Activated T-cell treated with anti-CD3 and anti-CD28 coated beads, Interleukin-2, amount 50 U/mL, for 48 hours (primary cell): ENCODE measurements around the gene MST1.
"Not testable (repeated sequence)": the region's sequence is repeated elsewhere in the genome, so short reads cannot be mapped to it uniquely, and the experiment has no call there.

Experiments used
- DNase-seq, 2 experiments: peaks; one replicate each; pipeline ENCODE4 v3.0.0-alpha.2; 2020

The MST1 gene

DNA sequence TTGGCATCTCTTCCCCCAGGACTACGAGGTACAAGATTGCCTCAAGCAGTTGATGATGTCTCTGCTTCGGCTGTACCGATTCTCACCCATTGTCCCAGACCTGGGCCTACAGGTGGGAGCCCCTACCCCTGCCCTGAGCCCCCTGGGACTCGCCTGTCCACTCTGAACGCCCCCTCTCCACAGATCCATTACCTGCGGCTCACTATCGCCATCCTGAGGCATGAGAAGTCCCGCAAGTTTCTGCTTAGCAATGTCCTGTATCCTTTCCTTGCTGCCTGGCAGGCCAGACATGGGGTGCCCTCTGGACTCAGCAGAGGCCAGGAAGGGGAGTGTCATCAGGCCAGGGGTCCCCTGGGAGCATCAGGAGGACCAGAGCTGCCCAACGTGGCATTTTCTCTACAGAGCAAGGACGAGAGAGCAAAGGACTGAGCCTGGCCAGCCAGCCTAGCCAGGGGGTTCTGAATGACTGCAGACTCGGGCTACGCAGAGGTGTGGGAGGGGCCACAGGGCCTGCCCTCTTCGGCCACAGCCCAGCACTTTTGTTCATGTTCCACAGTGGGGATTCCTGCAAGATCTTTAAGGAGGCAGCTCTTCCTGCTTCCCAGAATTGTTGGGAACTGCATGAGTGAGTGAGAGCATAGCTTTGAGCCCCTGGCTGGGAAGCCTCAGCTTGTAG is 11.3 kb upstream of the MST1 start:
- no peak for DNase-seq

DNA sequence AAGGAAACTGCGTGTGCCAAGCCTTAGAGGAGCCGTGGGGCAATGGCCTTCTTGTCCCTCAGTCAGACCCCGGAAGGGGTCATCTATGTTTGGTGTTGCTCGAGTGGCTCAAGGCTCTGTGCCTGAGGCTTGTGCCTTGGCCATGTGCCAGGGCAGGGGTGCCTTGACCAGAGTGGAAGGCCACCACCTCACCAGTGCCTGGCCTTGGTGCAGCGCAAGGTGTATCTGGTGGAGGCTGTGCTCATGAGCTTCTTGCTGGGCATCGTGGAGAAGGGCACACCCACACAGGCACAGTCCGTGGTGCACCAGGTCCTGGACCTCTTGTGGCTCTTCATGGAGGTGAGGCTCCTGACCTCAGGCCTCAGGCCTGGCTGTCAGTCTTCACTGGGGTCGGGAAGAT is 10.7 kb upstream of the MST1 start:
- no peak for DNase-seq

DNA sequence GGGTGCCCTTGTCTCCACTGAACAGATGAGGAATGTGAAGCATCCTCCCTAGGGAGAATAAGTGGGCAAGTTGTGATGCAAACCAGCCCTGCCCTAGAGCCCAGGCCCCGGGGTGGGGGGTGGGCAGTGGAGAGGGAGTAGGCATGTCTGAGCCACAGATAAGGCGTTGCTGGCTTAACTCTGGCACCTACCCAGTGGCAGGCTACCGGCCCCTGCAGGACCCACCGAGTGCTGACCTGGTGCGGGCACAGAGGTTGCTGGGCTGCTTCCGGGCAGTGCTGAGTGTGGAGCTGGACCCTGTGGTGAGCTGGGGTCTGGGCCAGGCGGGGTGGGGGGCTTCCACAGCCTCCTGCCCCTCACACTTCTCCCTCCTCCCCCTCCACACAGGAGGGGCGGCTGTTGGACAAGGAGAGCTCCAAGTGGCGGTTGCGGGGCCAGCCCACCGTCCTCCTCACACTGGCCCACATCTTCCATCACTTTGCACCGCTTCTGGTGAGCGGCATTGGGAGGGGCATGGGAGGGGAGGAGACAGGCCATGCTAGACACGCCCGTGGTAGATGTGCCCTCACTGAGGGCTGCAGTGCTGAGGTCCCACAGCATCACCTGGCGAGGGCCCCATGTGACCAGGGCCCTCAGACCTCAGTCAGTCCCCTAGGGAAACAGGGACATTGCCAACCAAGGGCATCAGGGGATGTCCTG is 10.2 kb upstream of the MST1 start:
- no peak for DNase-seq

DNA sequence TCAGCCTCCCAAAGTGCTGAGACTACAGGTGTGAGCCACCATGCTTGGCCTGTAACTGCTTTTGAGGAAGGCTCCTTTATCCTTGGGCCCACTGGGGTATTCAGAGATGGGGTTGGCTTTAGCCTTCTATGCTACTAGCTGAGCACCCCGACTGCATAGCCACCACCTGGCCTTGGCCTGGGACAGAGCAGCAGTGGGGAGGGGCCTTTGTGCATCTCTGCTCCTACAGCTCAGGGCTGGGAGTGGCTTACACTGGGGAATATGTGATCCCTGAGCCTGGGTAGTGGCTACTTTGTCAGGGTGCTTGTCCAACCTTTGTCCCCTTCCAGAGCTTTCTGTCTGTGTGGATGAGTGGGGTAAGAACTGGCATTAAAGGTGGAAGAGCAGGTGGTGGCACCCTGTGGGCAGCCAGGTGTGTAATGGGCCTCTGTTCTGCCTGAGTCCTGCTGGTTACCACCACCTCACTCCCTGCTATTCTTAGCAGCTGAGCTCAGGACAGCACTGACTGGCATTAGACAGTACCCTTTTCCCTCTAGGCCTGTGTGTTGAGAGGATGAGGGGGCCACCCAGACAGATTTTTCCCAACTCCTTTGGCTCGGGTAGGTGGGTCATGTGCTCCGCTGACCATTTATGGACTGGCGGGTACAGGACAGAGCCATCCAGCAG is 6.2 kb upstream of the MST1 start:
- DNase-seq, result not testable (repeated sequence)

DNA sequence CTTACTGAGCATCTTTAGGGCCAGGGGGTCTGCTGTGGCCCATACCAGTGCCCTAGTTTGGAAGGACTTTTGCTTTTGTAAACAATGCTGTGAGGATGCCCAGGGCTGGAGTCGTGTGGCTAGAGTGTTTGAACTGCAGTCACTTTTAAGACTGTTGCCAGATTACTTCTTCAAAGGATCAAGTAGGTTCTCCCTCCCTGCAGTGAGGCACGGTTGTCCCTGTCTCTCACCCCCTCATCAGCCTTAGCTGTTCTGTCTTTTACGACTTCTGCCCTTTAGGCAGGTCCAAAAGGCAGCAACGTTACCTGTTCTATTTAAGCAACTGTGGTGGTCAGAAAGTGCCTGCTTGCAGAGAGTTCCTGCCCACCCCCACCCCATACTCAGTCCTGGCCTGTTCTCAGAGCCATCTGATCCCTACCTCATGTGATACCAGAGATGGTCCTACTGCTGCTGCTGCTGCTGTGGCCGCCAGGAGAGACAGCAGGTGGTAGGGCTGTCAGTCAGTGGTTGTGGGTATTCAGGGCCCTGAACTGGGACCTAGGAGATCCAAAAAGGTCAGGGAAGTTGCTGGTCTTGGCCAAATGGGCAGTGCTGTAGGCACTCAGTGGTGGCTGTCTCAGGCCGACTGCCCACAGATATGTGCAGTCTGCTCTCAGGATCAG is 5.3 kb upstream of the MST1 start:
- DNase-seq, result not testable (repeated sequence)

DNA sequence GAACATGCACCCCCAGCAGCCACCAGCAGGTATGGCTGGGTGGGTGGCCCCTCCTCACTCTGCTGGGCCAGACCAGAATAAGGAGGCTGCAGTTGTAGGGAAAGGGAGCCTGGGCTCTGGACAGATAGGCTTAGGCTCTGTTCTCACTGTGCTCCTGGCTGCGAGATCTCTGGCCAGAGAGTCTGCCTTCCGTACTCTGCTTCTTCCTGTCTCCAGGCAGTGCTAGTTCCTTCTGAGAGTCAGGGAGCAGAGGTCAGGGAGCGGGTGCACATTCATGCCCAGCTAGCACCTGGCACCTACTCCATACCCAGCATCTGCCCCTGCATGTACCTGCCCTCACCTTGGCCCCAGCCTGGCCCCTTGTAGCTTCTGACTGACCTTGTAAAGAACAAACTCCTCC is 2.2 kb upstream of the MST1 start:
- not testable (repeated sequence) for DNase-seq

DNA sequence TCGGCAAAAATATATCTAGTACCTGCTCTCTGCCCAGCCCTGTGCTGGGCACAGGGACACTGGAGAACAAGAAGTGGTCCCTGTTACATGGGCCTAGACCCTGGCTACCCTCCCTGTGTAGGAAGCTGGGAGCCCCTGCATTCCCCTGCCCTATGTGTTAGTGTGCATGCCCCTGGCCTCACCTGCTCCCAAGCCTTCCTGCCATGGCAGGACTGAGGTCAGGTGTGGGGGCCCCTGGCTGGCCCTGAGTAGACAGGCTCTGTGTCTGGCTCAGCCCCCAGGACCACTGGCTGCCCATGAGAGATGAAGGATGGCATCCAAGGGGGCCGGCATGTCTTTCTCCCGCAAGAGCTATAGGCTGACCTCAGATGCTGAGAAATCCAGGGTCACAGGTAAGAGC is 1.6 kb upstream of the MST1 start:
- DNase-seq, result not testable (repeated sequence)

DNA sequence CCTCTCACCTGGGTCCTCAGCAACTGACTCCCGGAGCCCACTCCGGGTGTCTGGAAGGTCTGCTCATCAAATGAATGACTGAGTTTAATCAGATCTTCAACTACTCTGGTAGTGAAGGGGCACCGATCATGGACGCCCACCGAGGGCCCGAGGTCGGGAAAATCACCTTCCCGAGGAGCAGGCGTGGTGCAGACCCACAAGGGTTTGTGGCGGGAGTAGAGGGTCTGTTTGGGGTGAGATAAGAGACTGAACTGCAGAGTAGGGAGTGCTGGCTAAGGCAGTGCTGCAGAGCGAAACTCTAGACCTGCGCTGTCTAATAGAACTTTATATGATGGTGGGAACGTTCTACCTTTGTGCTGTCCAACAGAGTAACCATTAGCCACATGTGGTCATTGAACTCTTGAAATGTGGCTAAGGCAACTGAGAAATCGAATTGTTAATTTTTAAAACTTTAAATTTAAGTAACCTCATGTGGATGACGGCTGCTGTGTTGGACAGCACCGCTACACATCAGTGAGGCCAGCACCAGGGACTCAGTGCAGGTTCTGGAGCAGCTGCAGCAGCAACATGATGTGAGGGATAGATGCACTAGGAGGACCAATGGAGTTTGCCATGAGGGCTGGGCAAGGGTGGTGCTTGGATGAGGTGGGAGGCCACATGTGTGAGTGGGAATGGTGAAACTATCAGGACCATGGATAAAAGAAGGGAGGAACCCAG is 792 bp upstream of the MST1 start:
- not testable (repeated sequence) for DNase-seq

DNA sequence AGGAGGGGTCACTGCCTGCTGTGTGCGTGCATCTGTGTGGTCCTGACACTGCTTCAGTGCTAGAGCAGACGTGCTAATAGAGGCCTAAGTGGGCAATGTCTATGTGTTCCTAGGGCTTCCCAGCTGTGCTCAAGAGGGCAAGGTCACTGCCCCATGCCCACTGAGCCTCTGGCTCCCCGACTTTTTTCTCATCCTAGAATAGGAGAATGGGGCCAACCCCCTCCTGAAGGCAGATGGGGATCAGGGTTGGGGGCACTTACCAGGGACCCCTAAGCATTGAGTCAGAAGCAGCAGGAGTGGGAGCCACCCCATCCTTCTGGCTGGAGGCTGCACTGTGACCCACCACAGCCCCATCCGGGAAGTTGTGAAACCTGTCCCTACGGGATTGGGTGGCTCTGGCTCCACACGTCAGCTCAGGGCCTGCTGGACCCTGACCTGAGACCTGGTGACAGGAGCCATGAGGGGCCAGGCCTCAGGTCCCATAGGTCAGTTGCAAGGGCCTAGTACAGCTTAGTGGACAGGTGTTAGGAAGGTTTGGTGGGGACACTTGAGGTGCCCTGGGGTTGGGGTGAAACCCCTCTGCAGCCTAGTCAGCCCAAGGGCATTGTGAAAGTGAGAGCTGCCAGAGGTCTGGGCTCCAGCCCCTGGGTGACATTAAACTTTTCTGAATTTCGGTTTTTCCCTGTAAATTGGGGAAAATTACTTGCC is 782 bp downstream of the MST1 start:
- peak in 1 of 2 experiments; percentile 27 for DNase-seq

DNA sequence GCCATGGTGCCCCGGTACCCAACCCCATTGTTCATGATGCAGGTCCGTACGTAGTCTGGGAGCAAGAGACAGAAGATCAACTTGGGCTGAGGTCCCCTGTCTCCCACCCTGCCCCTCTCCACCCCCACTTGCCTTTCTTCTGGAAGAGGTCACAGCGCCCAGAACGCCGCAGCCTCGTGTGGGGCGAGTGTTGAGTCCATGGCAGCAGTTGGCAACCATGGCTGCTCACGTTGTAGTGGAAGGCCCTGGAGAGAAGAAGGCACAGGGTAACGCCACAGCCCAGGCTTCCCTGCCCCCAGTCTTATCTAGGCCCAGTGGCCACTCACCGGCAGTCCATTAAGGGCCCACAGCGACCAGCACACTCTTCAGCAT is 1.9 kb downstream of the MST1 start:
- not testable (repeated sequence) for DNase-seq

DNA sequence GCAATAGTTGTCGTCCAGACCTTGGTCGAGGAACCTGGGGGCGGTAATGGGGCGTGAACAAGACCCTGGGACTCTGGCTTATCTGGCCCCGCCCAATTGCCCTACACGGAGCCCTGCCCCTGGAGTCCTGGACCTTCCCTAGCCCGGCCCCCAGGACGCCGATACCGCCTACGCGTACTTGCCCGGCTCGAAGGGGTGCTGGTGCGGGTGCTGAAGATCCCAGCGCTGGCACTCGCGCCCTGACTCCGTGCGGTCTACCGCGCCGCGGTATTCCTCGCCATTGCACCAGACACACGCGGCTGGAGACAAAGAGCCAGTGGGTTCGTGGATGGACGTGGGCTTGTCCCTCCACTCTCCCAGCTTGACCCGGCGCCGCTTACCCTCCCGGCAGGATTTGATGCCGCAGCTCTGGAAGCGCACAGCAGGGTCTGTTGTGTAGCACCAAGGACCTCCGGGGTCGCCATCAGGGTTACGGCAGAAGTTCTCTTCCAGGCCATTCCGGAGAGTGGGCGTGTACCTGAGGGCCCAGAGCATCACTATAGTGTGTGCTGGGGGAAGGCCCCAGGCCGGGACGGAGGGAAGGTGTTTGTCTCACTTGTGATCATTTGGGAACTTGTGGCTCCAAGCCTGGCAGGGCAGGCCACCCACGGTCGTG is 2.4 kb downstream of the MST1 start:
- peak; percentile 67 to 72 for DNase-seq

DNA sequence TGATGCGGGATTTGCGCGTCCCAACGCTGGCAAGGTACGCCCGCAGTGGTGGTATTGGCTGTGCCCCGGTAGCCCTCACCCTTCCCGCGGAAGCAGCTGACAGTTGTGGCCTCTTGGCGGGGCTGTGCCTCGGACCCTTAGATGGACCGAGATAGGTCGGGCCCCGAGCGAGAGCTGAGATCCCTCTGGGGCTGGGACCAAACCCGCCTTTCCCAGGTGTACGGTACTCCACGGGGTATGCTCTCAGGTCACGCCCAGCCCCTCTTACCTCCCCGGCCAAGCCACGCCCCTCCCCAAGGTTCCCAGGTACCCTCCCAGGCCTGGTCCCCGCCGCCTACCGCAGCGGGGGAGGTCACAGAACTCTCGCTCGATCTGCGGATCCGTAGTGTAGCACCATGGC is 2.9 kb downstream of the MST1 start:
- DNase-seq, result peak; percentile 50 to 61

DNA sequence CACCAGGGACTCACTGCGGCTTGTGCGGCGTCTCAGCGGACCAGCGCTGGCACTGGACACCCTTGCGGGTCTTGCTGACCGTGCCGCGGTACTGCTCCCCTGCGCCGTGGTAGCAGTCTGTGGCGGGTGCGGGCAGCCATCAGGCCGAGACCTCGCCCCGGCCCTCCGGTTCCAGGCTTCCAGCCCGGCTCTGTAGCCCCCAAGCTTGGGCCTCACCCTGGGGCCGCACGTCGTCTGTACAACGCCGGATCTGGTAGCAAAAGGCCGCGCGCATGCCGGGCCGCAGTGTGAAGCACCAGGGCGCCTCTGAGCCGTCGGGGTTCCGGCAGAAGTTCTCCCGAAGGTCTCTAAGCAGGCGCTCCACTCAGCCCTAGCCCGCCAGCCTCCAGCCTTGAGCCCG is 3.4 kb downstream of the MST1 start:
- DNase-seq, result not testable (repeated sequence)

DNA sequence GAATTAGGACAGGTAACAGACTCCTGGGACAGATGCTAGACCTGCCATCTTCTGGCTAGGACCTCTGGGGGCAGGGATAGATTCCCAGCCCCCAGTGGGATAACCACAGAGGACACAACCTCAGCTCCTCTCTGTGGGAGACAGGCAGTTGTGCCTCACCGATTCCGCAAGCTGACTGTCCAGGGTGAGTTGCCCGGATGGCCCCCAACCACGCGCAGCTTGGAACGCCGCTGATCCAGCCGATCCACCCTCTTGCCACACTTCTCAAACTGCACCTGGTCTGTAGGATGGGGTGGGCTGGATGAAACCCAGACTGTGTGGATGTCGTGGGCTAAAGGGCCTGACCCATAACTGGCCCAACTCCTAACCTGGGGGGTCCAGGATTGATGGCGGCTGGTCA is 4.2 kb downstream of the MST1 start:
- not testable (repeated sequence) for DNase-seq

DNA sequence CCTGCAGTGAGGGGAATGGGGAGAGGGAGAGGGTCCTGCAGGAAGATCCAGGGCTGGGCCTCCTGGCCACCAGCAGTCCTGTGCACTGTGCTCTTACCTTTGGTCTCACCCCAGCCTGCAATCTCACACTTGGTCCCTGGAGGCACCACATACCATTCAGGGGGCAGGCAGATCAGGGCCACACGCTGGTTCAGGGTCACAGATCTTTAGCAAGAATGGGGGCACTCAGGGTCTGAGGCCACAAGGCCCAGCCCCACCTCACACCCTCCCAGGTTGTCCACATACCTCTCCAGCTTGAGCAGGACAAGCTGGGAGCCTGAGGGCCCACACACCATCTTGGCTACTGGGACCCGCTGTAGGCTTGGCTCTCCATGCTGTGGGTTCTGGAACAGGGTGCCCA is 4.8 kb downstream of the MST1 start:
- not testable (repeated sequence) for DNase-seq

DNA sequence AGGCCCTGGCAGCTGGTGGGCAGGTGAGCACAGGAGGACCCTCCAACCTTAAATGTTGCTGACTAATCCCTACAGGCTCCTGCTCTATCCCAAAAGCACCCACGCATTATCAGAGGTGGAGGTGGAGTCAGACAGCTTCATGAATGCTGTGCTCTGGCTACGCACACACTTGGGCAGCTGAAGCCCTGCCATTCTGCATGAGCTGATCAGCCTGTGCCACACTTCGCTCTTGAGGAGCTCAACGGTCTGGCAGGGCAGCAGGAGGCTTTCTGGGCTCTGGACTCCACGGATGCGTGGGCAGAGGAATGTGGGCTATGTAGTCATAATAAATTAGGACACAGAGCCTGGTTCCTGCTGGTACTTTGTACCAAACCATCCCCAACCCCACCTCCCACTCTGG is 6.1 kb downstream of the MST1 start:
- no peak for DNase-seq

DNA sequence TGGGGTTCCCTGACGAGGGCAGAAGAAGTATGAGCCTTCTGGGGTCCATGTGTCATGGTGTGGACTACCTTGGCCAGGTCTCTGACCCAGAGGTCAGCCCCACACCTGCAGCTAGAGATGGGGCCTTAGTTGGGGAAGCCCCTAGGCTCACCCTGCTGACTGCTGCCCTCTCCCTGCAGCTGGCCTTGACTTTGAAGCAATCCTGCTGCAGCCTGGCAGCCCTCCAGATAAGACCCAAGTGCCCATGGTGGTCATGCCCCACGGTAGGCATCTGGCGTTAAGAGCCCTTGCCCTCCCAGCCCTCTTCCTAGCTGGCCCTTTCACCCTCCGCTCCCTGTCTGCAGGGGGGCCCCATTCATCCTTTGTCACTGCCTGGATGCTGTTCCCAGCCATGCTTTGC is 7.7 kb downstream of the MST1 start:
- DNase-seq, result no peak

DNA sequence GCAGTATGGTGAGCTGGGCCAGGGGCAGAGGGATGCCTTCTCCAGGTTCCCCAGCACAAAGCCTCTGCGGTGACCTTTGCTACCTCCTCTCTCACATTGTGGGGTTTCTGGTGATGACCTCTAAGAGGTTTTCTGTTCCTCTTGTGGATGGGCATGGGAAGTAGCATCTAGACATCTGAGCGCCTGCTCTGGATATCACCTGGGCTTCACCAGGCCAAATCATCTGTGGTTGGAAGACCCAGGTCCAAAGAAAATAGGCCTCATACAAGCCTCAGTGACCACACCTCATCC is 8.1 kb downstream of the MST1 start:
- no peak for DNase-seq

DNA sequence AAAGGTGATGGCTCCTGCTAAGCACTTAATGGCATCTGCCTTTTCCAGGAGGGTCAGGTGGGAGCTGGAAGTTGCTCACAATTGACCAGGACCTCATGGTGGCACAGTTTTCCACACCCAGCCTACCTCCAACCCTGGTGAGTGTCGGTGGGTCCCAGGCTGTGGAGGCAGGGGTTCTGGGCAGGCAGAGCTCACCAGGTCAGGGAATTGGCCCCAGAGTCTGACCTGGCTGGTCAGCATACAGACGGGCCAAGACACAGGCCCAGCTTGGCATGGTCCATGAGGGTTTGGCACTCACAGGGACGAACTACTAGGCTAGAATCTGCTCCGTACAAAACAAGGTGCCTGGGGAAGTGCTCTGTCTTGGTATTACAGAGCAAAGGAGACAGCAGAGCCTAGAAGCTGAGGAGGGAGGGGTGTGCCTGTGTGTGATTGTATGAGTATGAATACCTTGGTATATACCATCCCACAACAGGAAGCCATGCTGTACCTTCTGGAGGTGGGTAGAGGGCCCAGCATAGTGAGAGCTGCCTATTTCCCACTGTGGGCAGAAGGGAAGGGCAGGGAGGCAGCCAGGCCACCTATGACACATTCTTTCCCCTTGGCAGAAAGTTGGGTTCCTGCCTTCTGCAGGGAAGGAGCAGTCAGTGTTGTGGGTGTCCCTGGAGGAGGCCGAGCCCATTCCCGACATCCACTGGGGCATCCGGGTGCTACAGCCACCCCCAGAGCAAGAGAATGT is 8.6 kb downstream of the MST1 start:
- DNase-seq, result no peak

DNA sequence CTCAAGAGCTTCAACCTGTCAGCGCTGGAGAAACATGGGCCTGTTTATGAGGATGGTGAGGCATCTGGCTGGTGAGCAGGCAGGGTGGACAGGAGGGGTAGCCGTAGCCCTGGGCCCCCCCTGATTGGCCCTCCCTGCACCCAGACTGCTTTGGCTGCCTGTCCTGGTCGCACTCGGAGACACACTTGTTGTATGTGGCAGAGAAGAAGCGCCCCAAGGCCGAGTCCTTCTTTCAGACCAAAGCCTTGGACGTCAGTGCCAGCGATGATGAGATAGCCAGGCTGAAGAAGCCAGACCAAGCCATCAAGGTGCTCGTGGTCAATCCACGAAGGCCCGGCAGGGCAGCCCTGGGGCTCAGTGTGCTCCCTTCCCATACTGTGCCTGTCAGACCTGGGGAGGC is 13.4 kb downstream of the MST1 start:
- DNase-seq, result no peak

DNA sequence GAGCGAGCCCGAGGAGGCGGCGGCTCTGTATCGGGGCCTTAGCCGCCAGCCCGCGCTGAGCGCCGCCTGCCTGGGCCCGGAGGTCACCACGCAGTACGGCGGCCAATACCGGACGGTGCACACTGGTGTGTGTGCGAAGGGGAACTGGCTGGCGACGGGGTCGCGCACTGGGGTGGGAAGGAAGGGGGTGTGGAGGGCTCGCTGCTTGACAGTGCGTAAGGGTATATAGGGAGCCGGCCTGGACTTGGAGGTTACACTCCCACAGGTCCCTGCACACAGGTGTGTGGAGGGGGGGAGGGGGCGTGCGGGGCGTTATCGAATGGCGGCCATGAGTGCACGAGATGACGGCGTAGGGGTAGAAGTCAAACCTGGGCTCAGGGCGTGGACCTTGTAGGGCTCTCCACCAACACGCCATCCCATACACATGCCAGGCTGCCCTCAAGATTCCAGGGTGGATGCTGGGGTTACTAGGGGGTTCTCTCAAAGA is 14.7 kb downstream of the MST1 start:
- no peak for DNase-seq
